KOPT-K1 (cell line): ENCODE results near the gene MYH11.

Experiments used
- H3K27ac ChIP-seq: fragments of 200-600 bp; sonication (generic); 2 replicates; pipeline ENCODE4 v1.5.1; 2016; ENCODE audit warnings: antibody characterized with exemption, mild to moderate bottlenecking, low read depth, low read length; ENCODE audit not compliant: poor library complexity, severe bottlenecking
- H3K36me3 ChIP-seq: fragments of 200-600 bp; sonication (generic); 2 replicates; pipeline ENCODE4 v1.5.1; 2017; ENCODE audit warnings: antibody characterized with exemption, mild to moderate bottlenecking, low read length, moderate library complexity; ENCODE audit not compliant: insufficient read depth
- H3K9me3 ChIP-seq: fragments of 200-600 bp; sonication (generic); 2 replicates; pipeline ENCODE4 v1.5.1; 2017; ENCODE audit warnings: antibody characterized with exemption, low read length, mild to moderate bottlenecking; ENCODE audit not compliant: insufficient read depth, poor library complexity, severe bottlenecking

MYH11 gene

GRCh38 chr16:15788846-15789239 lies 68.0 kb downstream of the MYH11 start:
- Histone ChIP-seq H3K36me3 (no peaks in the 10 kb centered on the region), H3K27ac (no peak overlapping the region), H3K9me3 (no peaks in the 10 kb centered on the region)

GRCh38 chr16:15786501-15786900 lies 70.3 kb downstream of the MYH11 start:
- Histone ChIP-seq H3K9me3 (no peaks in the 10 kb centered on the region), H3K27ac (no peak overlapping the region), H3K36me3 (no peaks in the 10 kb centered on the region)

GRCh38 chr16:15785386-15786059 lies 71.3 kb downstream of the MYH11 start:
- Histone ChIP-seq H3K27ac (no peak overlapping the region), H3K36me3 (no peaks in the 10 kb centered on the region), H3K9me3 (no peaks in the 10 kb centered on the region)

GRCh38 chr16:15783985-15784384 lies 72.8 kb downstream of the MYH11 start:
- H3K27ac ChIP-seq = no peak overlapping the region

GRCh38 chr16:15782573-15783365 lies 74.1 kb downstream of the MYH11 start:
- H3K36me3 ChIP-seq = no peaks in the 10 kb centered on the region
- H3K9me3 ChIP-seq = no peaks in the 10 kb centered on the region
- H3K27ac ChIP-seq = no peak overlapping the region

More at GRCh38 chr16:15783985-15784384, 72.8 kb downstream of the MYH11 start:
- no peaks in the 10 kb centered on the region for H3K9me3 ChIP-seq
- H3K36me3 ChIP-seq = no peaks in the 10 kb centered on the region

- Histone ChIP-seq H3K27ac (no peak overlapping the region), H3K36me3 (no peaks in the 10 kb centered on the region), H3K9me3 (no peaks in the 10 kb centered on the region)
Measured at GRCh38 chr16:15781650-15782049, 75.2 kb downstream of the MYH11 start.

- no peaks in the 10 kb centered on the region for H3K36me3 ChIP-seq
- no peaks in the 10 kb centered on the region for H3K9me3 ChIP-seq
- H3K27ac ChIP-seq = no peak overlapping the region
Measured at GRCh38 chr16:15780805-15781204, 76.0 kb downstream of the MYH11 start.

- Histone ChIP-seq H3K9me3 (no peaks in the 10 kb centered on the region), H3K36me3 (no peaks in the 10 kb centered on the region), H3K27ac (no peak overlapping the region)
Measured at GRCh38 chr16:15779664-15780351, 77.0 kb downstream of the MYH11 start.

- no peak overlapping the region for H3K27ac ChIP-seq
- H3K36me3 ChIP-seq = no peaks in the 10 kb centered on the region
- no peaks in the 10 kb centered on the region for H3K9me3 ChIP-seq
Measured at GRCh38 chr16:15778999-15779614, 77.7 kb downstream of the MYH11 start.

GRCh38 chr16:15778204-15778743 lies 78.6 kb downstream of the MYH11 start:
- H3K27ac ChIP-seq = no peak overlapping the region
- no peaks in the 10 kb centered on the region for H3K36me3 ChIP-seq
- no peaks in the 10 kb centered on the region for H3K9me3 ChIP-seq

- no peaks in the 10 kb centered on the region for H3K9me3 ChIP-seq
- no peak overlapping the region for H3K27ac ChIP-seq
- no peaks in the 10 kb centered on the region for H3K36me3 ChIP-seq
Measured at GRCh38 chr16:15777533-15778203, 79.2 kb downstream of the MYH11 start.

- Histone ChIP-seq H3K27ac (no peak overlapping the region), H3K9me3 (no peaks in the 10 kb centered on the region), H3K36me3 (no peaks in the 10 kb centered on the region)
Measured at GRCh38 chr16:15776572-15776971, 80.3 kb downstream of the MYH11 start.

GRCh38 chr16:15775663-15776304 lies 81.0 kb downstream of the MYH11 start:
- no peak overlapping the region for H3K27ac ChIP-seq
- H3K9me3 ChIP-seq = no peaks in the 10 kb centered on the region
- H3K36me3 ChIP-seq = no peaks in the 10 kb centered on the region

- Histone ChIP-seq H3K9me3 (no peaks in the 10 kb centered on the region), H3K27ac (no peak overlapping the region), H3K36me3 (no peaks in the 10 kb centered on the region)
Measured at GRCh38 chr16:15775209-15775608, 81.6 kb downstream of the MYH11 start.
